AG04450 (cell line): Measurements from ENCODE around the gene OR4M1. TPM values are rescaled to one million over a fixed set of nuclear protein-coding genes. Genes with fewer than 3 reads are reported as not detected.
"Not testable (repeated sequence)": the region's sequence is repeated elsewhere in the genome, so short reads cannot be mapped to it uniquely, and the experiment has no call there.

ENCODE experiments used
- CTCF ChIA-PET: fragments of 300-600, 350-600 bp; formaldehyde crosslinking; extraction: SDS; loops from one replicate; lab custom pipeline; 2022; ENCODE audit warnings: antibody characterized with exemption, inconsistent platforms; lab: Charles Lee
- POLR2A ChIA-PET: fragments of 350-600 bp; formaldehyde crosslinking; extraction: SDS; loops from one replicate; lab custom pipeline; 2021; ENCODE audit warnings: antibody characterized with exemption, inconsistent platforms; lab: Yijun Ruan, JAX
- DNase-seq: peaks from one replicate; pipeline ENCODE4 v3.0.0-alpha.2; 2011; ENCODE audit warnings: low read depth, low spot score
- H3K27ac ChIP-seq: one replicate; pipeline ENCODE4 v1.5.1; 2012; ENCODE audit warnings: low read depth, low read length, control low read depth
- H3K27me3 ChIP-seq: one replicate; pipeline ENCODE4 v1.6.0; 2012; ENCODE audit warnings: low read length; ENCODE audit not compliant: control insufficient read depth, insufficient read depth
- H3K4me3 ChIP-seq: 2 replicates; pipeline ENCODE4 v1.5.1; 2011; ENCODE audit warnings: mild to moderate bottlenecking, low read depth, low read length, control low read depth
- H3K9me3 ChIP-seq: 2 replicates; pipeline ENCODE4 v1.5.1; 2012; ENCODE audit warnings: low read length; ENCODE audit not compliant: control insufficient read depth, insufficient read depth
- polyA minus RNA-seq: library from RNA; depleted of rRNA, polyadenylated mRNA; stranded (reverse); fragments of >200 nt; gene quantifications from 2 replicates; pipeline ENCODE4 v1.2.3, GENCODE V29; 2011; rRNA and poly(A)+ RNA removed
- polyA plus RNA-seq: library from polyadenylated mRNA; depleted of rRNA; stranded (reverse); fragments of >200 nt; gene quantifications from 2 replicates; pipeline ENCODE4 v1.2.3, GENCODE V29; 2011; rRNA removed
- TF ChIP-seq, protein P1 (sequence below): IDR thresholded peaks from 2 replicates; pipeline ENCODE4 v1.5.1; 2011; ENCODE audit warnings: low read depth, low read length, control low read depth, inconsistent platforms

OR4M1 gene, protein sequence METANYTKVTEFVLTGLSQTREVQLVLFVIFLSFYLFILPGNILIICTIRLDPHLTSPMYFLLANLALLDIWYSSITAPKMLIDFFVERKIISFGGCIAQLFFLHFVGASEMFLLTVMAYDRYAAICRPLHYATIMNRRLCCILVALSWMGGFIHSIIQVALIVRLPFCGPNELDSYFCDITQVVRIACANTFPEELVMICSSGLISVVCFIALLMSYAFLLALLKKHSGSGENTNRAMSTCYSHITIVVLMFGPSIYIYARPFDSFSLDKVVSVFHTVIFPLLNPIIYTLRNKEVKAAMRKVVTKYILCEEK
- not detected in 2 replicates for polyA plus RNA-seq
- polyA minus RNA-seq = not detected in 2 replicates

- POLR2A ChIA-PET, CTCF ChIA-PET, DNase-seq: not testable (repeated sequence)
These were observed at the start of gene OR4M1 for GRCh38 chr14:19773204-19773603. Gene OR4M1 (plus strand): TSS chr14:19773504. CDS start chr14:19780323, 6,819 bp downstream.

GRCh38 chr14:19729359-19729758 is 43.9 kb upstream of the OR4M1 start:
- Histone ChIP-seq H3K4me3 (no peak overlapping the region), H3K27me3 (no peaks in the 10 kb centered on the region), H3K9me3 (peaks cover 13% of the 10 kb centered on the region; the same call in 1 of the 2 replicates), H3K27ac (no peak overlapping the region)
- POLR2A ChIA-PET = no interaction called here
- no peak for DNase-seq
- CTCF ChIA-PET = no interaction called here
- TF ChIP-seq, protein P1, sequence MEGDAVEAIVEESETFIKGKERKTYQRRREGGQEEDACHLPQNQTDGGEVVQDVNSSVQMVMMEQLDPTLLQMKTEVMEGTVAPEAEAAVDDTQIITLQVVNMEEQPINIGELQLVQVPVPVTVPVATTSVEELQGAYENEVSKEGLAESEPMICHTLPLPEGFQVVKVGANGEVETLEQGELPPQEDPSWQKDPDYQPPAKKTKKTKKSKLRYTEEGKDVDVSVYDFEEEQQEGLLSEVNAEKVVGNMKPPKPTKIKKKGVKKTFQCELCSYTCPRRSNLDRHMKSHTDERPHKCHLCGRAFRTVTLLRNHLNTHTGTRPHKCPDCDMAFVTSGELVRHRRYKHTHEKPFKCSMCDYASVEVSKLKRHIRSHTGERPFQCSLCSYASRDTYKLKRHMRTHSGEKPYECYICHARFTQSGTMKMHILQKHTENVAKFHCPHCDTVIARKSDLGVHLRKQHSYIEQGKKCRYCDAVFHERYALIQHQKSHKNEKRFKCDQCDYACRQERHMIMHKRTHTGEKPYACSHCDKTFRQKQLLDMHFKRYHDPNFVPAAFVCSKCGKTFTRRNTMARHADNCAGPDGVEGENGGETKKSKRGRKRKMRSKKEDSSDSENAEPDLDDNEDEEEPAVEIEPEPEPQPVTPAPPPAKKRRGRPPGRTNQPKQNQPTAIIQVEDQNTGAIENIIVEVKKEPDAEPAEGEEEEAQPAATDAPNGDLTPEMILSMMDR = no peak

More at GRCh38 chr14:19773204-19773603, at the start of gene OR4M1:
- peaks cover 11% of the 10 kb centered on the region for H3K9me3 ChIP-seq
- not testable (repeated sequence) for H3K27me3 ChIP-seq, H3K27ac ChIP-seq, H3K4me3 ChIP-seq

- TF ChIP-seq, protein P1 = no peak
- no peak overlapping the region for H3K27ac ChIP-seq
- CTCF ChIA-PET = no interaction called here
- H3K9me3 ChIP-seq = peaks cover 13% of the 10 kb centered on the region; the same call in 1 of the 2 replicates
- DNase-seq = no peak
- POLR2A ChIA-PET = no interaction called here
- no peak overlapping the region for H3K4me3 ChIP-seq
- no peaks in the 10 kb centered on the region for H3K27me3 ChIP-seq
These were observed 43.5 kb upstream of the OR4M1 start for GRCh38 chr14:19729763-19730162.

GRCh38 chr14:19733893-19734292 is 39.4 kb upstream of the OR4M1 start:
- CTCF ChIA-PET, POLR2A ChIA-PET, H3K27ac ChIP-seq, H3K4me3 ChIP-seq, H3K27me3 ChIP-seq, DNase-seq: not testable (repeated sequence)
- peaks cover 13% of the 10 kb centered on the region; the same call in 1 of the 2 replicates for H3K9me3 ChIP-seq

DNA sequence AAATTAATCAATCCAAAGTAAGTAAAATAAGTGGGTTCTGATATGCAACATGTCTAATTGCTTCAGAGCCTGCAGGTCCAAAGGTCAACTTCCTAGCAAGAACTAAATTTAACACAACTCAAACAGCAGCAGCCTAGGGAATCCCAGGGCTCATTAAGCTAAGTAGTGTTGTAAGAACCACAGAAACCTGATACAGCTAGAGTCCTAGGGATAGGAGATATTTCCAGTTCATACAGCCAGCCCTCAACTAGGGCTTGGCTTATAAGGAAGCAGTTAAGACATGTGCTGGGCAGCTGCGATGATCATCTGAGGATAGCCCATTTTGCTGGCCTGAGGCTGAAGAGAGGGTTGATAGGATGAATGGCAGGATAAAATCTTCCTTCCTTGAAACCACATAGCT is 30.0 kb upstream of the OR4M1 start, which contains the start of gene OR4Q3:
OR4Q3 (plus strand) TSS at position 316 of the 400 bp plus-strand sequence.
- CTCF ChIA-PET = no interaction called here
- Histone ChIP-seq H3K9me3 (peaks cover 7% of the 10 kb centered on the region; the same call in 1 of the 2 replicates), H3K4me3 (no peak within 1 kb of the TSS), H3K27me3 (no peaks in the 10 kb centered on the region), H3K27ac (no peak within 1 kb of the TSS)
- DNase-seq = no peak
- POLR2A ChIA-PET = no interaction called here
- TF ChIP-seq, protein P1 = no peak

DNA sequence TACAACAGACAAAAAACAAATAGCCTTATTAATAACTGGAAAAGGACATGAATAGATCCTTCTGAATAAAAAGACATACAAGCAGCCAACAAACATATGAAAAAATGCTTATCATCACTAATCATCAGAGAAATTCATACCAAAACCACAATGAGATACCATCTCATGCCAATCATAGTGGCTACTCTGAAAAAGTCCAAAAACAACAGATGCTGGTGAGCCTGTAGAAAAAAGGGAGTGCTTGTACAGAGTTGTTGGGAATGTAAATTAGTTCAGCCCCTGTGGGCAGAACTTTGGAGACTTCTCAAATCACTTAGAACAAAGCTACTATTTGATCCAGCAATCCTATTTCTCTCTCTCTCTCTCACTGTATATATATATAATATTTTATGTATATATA is 21.0 kb upstream of the OR4M1 start:
- H3K27me3 ChIP-seq, POLR2A ChIA-PET, H3K4me3 ChIP-seq, H3K27ac ChIP-seq, DNase-seq, H3K9me3 ChIP-seq, CTCF ChIA-PET: not testable (repeated sequence)
